Neural cell (in vitro differentiated cells): Measurements from ENCODE around the gene SAMD4A. TPM values are rescaled to one million over a fixed set of nuclear protein-coding genes. Genes with fewer than 3 reads are reported as not detected.

ENCODE experiments used
- H2AFZ ChIP-seq: fragments of 200-600, 300-800 bp; sonication (generic), shearing (Covaris generic); 2 replicates; pipeline ENCODE4 v1.6.0; 2014; ENCODE audit warnings: low read depth, mild to moderate bottlenecking, antibody characterized with exemption, low read length, moderate library complexity
- H3F3A ChIP-seq: fragments of 200-600 bp; shearing (Covaris generic); 2 replicates; pipeline ENCODE4 v1.6.1; 2016; ENCODE audit warnings: mild to moderate bottlenecking, moderate library complexity, mixed read lengths, antibody characterized with exemption, low read length; ENCODE audit not compliant: insufficient read depth, poor library complexity, severe bottlenecking
- H3K27ac ChIP-seq: fragments of 200-600, 300-800 bp; sonication (generic), shearing (Covaris generic); 2 replicates; pipeline ENCODE4 v1.5.1; 2014; ENCODE audit warnings: mild to moderate bottlenecking, low read length, moderate library complexity
- H3K27me3 ChIP-seq: fragments of 300-800, 200-600 bp; sonication (generic), shearing (Covaris generic); 2 replicates; pipeline ENCODE4 v1.6.0; 2014; ENCODE audit warnings: mild to moderate bottlenecking, low read depth, low read length, moderate library complexity; ENCODE audit not compliant: insufficient read depth
- H3K36me3 ChIP-seq: fragments of 300-800, 200-600 bp; sonication (generic), shearing (Covaris generic); 2 replicates; pipeline ENCODE4 v1.5.1; 2014; ENCODE audit warnings: mild to moderate bottlenecking, antibody characterized with exemption, low read length, moderate library complexity; ENCODE audit not compliant: insufficient read depth
- H3K4me2 ChIP-seq: fragments of 300-800, 200-600 bp; sonication (generic), shearing (Covaris generic); 2 replicates; pipeline ENCODE4 v1.6.0; 2014; ENCODE audit warnings: mild to moderate bottlenecking, low read length
- H3K4me3 ChIP-seq: fragments of 300-800, 200-600 bp; sonication (generic), shearing (Covaris generic); 2 replicates; pipeline ENCODE4 v1.5.1; 2014; ENCODE audit warnings: mild to moderate bottlenecking, low read length, moderate library complexity
- H3K79me2 ChIP-seq: fragments of 200-600 bp; shearing (Covaris generic); replicated peaks from 2 replicates; pipeline ENCODE4 v1.6.0; 2014; ENCODE audit warnings: mild to moderate bottlenecking, low read length, moderate library complexity; ENCODE audit not compliant: insufficient read depth
- H3K9ac ChIP-seq: fragments of 300-800, 200-600 bp; sonication (generic), shearing (Covaris generic); 2 replicates; pipeline ENCODE4 v1.6.1; 2016; ENCODE audit warnings: mild to moderate bottlenecking, low read length, mixed read lengths
- H3K9me2 ChIP-seq: fragments of 200-600 bp; shearing (Covaris generic); 2 replicates; pipeline ENCODE4 v1.6.1; 2016; ENCODE audit warnings: mild to moderate bottlenecking, low read length, mixed read lengths; ENCODE audit not compliant: insufficient read depth
- H3K9me3 ChIP-seq: fragments of 200-600, 300-800 bp; sonication (generic), shearing (Covaris generic); 2 replicates; pipeline ENCODE4 v1.6.1; 2016; ENCODE audit warnings: mild to moderate bottlenecking, mixed run types, low read length, moderate library complexity, mixed read lengths
- H4K20me1 ChIP-seq: fragments of 200-600 bp; shearing (Covaris generic); 2 replicates; pipeline ENCODE4 v1.6.1; 2016; ENCODE audit warnings: mild to moderate bottlenecking, mixed run types; ENCODE audit not compliant: insufficient read depth
- CTCF ChIP-seq: fragments of 450-650 bp; IDR thresholded peaks from 2 replicates; pipeline ENCODE4 v1.5.1; 2014; ENCODE audit warnings: antibody characterized with exemption, mild to moderate bottlenecking, moderate library complexity; ENCODE audit not compliant: poor library complexity, severe bottlenecking
- EP300 ChIP-seq: fragments of 450-650 bp; conservative IDR thresholded peaks from 2 replicates; pipeline ENCODE4 v1.6.1; 2014; ENCODE audit warnings: antibody characterized with exemption, mild to moderate bottlenecking, moderate library complexity; ENCODE audit not compliant: poor library complexity, severe bottlenecking
- EZH2 ChIP-seq: fragments of 200-600, 300-800 bp; shearing (Covaris generic), sonication (generic); IDR thresholded peaks from 2 replicates; pipeline ENCODE4 v1.6.1; 2014; ENCODE audit warnings: antibody characterized with exemption, low read length, borderline replicate concordance, mild to moderate bottlenecking; ENCODE audit not compliant: insufficient read depth, poor library complexity, severe bottlenecking
- MXI1 ChIP-seq: fragments of 450-650 bp; conservative IDR thresholded peaks from 2 replicates; pipeline ENCODE4 v1.6.1; 2014; ENCODE audit warnings: antibody characterized with exemption, mild to moderate bottlenecking; ENCODE audit not compliant: poor library complexity, severe bottlenecking
- POLR2AphosphoS5 ChIP-seq: IDR thresholded peaks from 2 replicates; pipeline ENCODE4 v1.6.1; 2012
- RAD21 ChIP-seq: fragments of 450-650 bp; conservative IDR thresholded peaks from 2 replicates; pipeline ENCODE4 v1.6.1; 2014; ENCODE audit warnings: antibody characterized with exemption, mild to moderate bottlenecking, moderate library complexity
- SMC3 ChIP-seq: fragments of 450-650 bp; conservative IDR thresholded peaks from 2 replicates; pipeline ENCODE4 v1.6.1; 2014; ENCODE audit warnings: antibody characterized with exemption, mild to moderate bottlenecking, moderate library complexity; ENCODE audit not compliant: poor library complexity
- TAF1 ChIP-seq: IDR thresholded peaks from 2 replicates; pipeline ENCODE4 v1.6.1; 2012; ENCODE audit warnings: low read depth
- polyA plus RNA-seq: library from polyadenylated mRNA; depleted of rRNA; stranded (reverse); fragments of >200 nt; gene quantifications from 2 replicates; pipeline ENCODE4 v1.2.3, GENCODE V29; 2014
- TF ChIP-seq, protein P1 (sequence below): IDR thresholded peaks from 2 replicates; pipeline ENCODE4 v1.6.1; 2012; ENCODE audit warnings: borderline replicate concordance

Gene SAMD4A
- polyA plus RNA-seq, 1 donor from 2014 or later: 1.0 TPM

DNA sequence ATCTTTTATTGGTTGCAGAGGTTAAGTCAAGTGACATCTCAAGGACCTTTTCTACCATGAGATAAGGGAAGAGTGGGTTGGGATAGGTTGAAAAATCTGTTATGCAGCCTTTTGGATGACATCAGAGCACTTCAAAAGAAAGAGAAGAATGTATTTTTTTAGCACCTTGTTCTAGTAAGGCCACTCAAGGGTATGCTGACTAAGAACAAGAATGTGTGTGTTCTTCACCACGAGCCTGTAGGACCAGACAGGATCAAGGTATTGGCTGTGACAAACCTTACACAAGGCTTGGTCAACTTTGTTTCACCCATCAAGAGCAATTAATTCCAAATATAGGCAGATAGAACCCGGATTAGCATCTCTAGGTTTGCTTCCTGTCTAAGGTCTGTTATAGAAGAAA, 142.5 kb downstream of the SAMD4A start:
- Histone ChIP-seq H3K4me3 (no peak overlapping the region), H4K20me1 (no peaks in the 10 kb centered on the region)

GRCh38 chr14:54709867-54710266, 142.9 kb downstream of the SAMD4A start:
- H4K20me1 ChIP-seq: no peaks in the 10 kb centered on the region
- H3K27me3 ChIP-seq: no peaks in the 10 kb centered on the region
- H3K9me3 ChIP-seq: no peaks in the 10 kb centered on the region
- H3K79me2 ChIP-seq: no peaks in the 10 kb centered on the region
- H2AFZ ChIP-seq: no peak overlapping the region
- TF ChIP-seq, protein P1, sequence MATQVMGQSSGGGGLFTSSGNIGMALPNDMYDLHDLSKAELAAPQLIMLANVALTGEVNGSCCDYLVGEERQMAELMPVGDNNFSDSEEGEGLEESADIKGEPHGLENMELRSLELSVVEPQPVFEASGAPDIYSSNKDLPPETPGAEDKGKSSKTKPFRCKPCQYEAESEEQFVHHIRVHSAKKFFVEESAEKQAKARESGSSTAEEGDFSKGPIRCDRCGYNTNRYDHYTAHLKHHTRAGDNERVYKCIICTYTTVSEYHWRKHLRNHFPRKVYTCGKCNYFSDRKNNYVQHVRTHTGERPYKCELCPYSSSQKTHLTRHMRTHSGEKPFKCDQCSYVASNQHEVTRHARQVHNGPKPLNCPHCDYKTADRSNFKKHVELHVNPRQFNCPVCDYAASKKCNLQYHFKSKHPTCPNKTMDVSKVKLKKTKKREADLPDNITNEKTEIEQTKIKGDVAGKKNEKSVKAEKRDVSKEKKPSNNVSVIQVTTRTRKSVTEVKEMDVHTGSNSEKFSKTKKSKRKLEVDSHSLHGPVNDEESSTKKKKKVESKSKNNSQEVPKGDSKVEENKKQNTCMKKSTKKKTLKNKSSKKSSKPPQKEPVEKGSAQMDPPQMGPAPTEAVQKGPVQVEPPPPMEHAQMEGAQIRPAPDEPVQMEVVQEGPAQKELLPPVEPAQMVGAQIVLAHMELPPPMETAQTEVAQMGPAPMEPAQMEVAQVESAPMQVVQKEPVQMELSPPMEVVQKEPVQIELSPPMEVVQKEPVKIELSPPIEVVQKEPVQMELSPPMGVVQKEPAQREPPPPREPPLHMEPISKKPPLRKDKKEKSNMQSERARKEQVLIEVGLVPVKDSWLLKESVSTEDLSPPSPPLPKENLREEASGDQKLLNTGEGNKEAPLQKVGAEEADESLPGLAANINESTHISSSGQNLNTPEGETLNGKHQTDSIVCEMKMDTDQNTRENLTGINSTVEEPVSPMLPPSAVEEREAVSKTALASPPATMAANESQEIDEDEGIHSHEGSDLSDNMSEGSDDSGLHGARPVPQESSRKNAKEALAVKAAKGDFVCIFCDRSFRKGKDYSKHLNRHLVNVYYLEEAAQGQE: no peak
- TF ChIP-seq TAF1 (no peak), EZH2 (no peak), CTCF (no peak), EP300 (no peak), MXI1 (no peak), RAD21 (no peak), POLR2AphosphoS5 (no peak), SMC3 (no peak)
- H3K9ac ChIP-seq: no peak overlapping the region
- H3F3A ChIP-seq: no peaks in the 10 kb centered on the region
- H3K4me2 ChIP-seq: no peak overlapping the region
- H3K4me3 ChIP-seq: no peak overlapping the region
- H3K27ac ChIP-seq: no peak overlapping the region
- no peaks in the 10 kb centered on the region for H3K9me2 ChIP-seq
- no peaks in the 10 kb centered on the region for H3K36me3 ChIP-seq

More for the DNA sequence above, 142.5 kb downstream of the SAMD4A start:
- Histone ChIP-seq H3K9me2 (no peaks in the 10 kb centered on the region), H2AFZ (no peak overlapping the region), H3K36me3 (no peaks in the 10 kb centered on the region), H3K4me2 (no peak overlapping the region), H3K9me3 (no peaks in the 10 kb centered on the region), H3F3A (no peaks in the 10 kb centered on the region), H3K27ac (no peak overlapping the region), H3K27me3 (no peaks in the 10 kb centered on the region), H3K9ac (no peak overlapping the region), H3K79me2 (no peaks in the 10 kb centered on the region)
- no peak for TF ChIP-seq EZH2
- no peak for TF ChIP-seq MXI1
- no peak for TF ChIP-seq POLR2AphosphoS5
- TF ChIP-seq RAD21: no peak
- TF ChIP-seq, protein P1: no peak
- TF ChIP-seq EP300: no peak
- no peak for TF ChIP-seq SMC3
